ENCODE measurements around the gene ANO7. TPM values are rescaled to one million over a fixed set of nuclear protein-coding genes. Genes with fewer than 3 reads are reported as not detected.

The ANO7 gene
- total and polyA plus RNA-seq, 2 of the 13 experiments (the other 11 are each of a cell fraction or from before 2014, with no cell fraction given) = 4.1 to 4.9 TPM

GRCh38 chr2:241161646-241162281, 26.7 kb upstream of the ANO7 start (continued):
- TF ChIP-seq ZNF280B (CRISPR knock-in tag; IDR thresholded peaks at IDR 0.05; ENCODE audit: borderline replicate concordance) = no peak
- no peak for TF ChIP-seq PHF21A (CRISPR knock-in tag; IDR thresholded peaks at IDR 0.05)
- TF ChIP-seq, protein P1, sequence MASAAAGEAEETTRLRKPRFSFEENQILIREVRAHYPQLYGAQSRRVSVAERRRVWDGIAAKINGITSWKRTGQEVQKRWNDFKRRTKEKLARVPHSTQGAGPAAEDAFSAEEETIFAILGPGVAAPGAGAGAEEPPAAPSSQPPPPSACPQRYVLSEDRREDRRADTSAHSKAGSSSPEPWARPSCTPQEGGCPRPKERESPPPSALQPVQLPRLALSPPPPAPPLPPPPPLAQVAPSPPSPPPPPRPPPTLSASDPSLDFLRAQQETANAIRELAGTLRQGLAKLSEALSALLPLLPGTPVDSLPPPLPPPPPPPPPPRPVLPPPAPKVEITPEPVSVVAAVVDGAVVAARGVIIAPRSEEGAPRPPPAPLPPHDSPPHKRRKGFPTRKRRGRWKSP (CRISPR knock-in tag; IDR thresholded peaks at IDR 0.05) = no peak
- no peak for TF ChIP-seq NFKB2 (CRISPR knock-in tag; IDR thresholded peaks at IDR 0.05; ENCODE audit: borderline replicate concordance)
- TF ChIP-seq NR2F2 (IDR thresholded peaks at IDR 0.05; ENCODE audit: borderline replicate concordance, low read depth) = no peak
- TF ChIP-seq TOE1 (CRISPR knock-in tag; IDR thresholded peaks at IDR 0.05) = no peak
- TF ChIP-seq, protein P2, sequence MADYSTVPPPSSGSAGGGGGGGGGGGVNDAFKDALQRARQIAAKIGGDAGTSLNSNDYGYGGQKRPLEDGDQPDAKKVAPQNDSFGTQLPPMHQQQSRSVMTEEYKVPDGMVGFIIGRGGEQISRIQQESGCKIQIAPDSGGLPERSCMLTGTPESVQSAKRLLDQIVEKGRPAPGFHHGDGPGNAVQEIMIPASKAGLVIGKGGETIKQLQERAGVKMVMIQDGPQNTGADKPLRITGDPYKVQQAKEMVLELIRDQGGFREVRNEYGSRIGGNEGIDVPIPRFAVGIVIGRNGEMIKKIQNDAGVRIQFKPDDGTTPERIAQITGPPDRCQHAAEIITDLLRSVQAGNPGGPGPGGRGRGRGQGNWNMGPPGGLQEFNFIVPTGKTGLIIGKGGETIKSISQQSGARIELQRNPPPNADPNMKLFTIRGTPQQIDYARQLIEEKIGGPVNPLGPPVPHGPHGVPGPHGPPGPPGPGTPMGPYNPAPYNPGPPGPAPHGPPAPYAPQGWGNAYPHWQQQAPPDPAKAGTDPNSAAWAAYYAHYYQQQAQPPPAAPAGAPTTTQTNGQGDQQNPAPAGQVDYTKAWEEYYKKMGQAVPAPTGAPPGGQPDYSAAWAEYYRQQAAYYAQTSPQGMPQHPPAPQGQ (CRISPR knock-in tag; IDR thresholded peaks at IDR 0.05; ENCODE audit: borderline replicate concordance) = no peak
- no peak for TF ChIP-seq SNRNP70 (IDR thresholded peaks at IDR 0.05; ENCODE audit: low read depth, low read length)
- no peak for TF ChIP-seq BORCS8-MEF2B (CRISPR knock-in tag; IDR thresholded peaks at IDR 0.05)
